ENCODE measurements around the gene SERPINB10.

SERPINB10 gene

GRCh38 chr18:63949068-63949737, 41.4 kb downstream of the SERPINB10 start, which contains the start of gene HMSD:
TSS of gene HMSD (plus strand) at chr18:63949301. CDS start at chr18:63953456, 4,155 bp downstream.
- DNase-seq (ENCODE audit: low spot score), result peak; percentile 47

- no peak for DNase-seq (ENCODE audit: low spot score)
Observed at GRCh38 chr18:63951302-63951705, 43.5 kb downstream of the SERPINB10 start.

- no peak for DNase-seq (ENCODE audit: low spot score)
Observed at GRCh38 chr18:63953811-63954210, 46.1 kb downstream of the SERPINB10 start.

GRCh38 chr18:63956755-63957154, 49.0 kb downstream of the SERPINB10 start:
- no peak for DNase-seq (ENCODE audit: low spot score)

GRCh38 chr18:63960891-63961290, 53.1 kb downstream of the SERPINB10 start:
- DNase-seq (ENCODE audit: low spot score), result no peak

- no peak for DNase-seq (ENCODE audit: low spot score)
Observed at GRCh38 chr18:63961435-63961980, 53.8 kb downstream of the SERPINB10 start.

- no peak for DNase-seq (ENCODE audit: low spot score)
Observed at GRCh38 chr18:63962137-63962536, 54.4 kb downstream of the SERPINB10 start.

- peak; percentile 75 for DNase-seq (ENCODE audit: low spot score)
Observed at GRCh38 chr18:63963615-63964256, 56.0 kb downstream of the SERPINB10 start.

GRCh38 chr18:63964908-63965307, 57.1 kb downstream of the SERPINB10 start:
- DNase-seq (ENCODE audit: low spot score), result no peak

- DNase-seq (ENCODE audit: low spot score), result no peak
Observed at GRCh38 chr18:63965716-63966330, 58.1 kb downstream of the SERPINB10 start.

- peak; percentile 83 for DNase-seq (ENCODE audit: low spot score)
Observed at GRCh38 chr18:63969942-63970808, 62.4 kb downstream of the SERPINB10 start, which contains the start of gene SERPINB8. TSS of gene SERPINB8 (plus strand) at chr18:63970081. CDS start at chr18:63978309, 8,228 bp downstream.

GRCh38 chr18:63970809-63971205, 63.0 kb downstream of the SERPINB10 start:
- no peak for DNase-seq (ENCODE audit: low spot score)

GRCh38 chr18:63971320-63972001, 63.7 kb downstream of the SERPINB10 start:
- no peak for DNase-seq (ENCODE audit: low spot score)

- no peak for DNase-seq (ENCODE audit: low spot score)
Observed at GRCh38 chr18:63972002-63972376, 64.2 kb downstream of the SERPINB10 start.

GRCh38 chr18:63974991-63975390, 67.2 kb downstream of the SERPINB10 start:
- peak; percentile 47 for DNase-seq (ENCODE audit: low spot score)

GRCh38 chr18:63975628-63976027, 67.9 kb downstream of the SERPINB10 start:
- no peak for DNase-seq (ENCODE audit: low spot score)

- no peak for DNase-seq (ENCODE audit: low spot score)
Observed at GRCh38 chr18:63977040-63977439, 69.3 kb downstream of the SERPINB10 start.

GRCh38 chr18:63979409-63979920, 71.7 kb downstream of the SERPINB10 start:
- DNase-seq (ENCODE audit: low spot score), result peak; percentile 64

GRCh38 chr18:63980027-63980426, 72.3 kb downstream of the SERPINB10 start:
- DNase-seq (ENCODE audit: low spot score), result no peak

GRCh38 chr18:63980896-63981460, 73.2 kb downstream of the SERPINB10 start:
- DNase-seq (ENCODE audit: low spot score), result no peak

GRCh38 chr18:63981719-63982118, 74.0 kb downstream of the SERPINB10 start:
- DNase-seq (ENCODE audit: low spot score), result no peak
